GM23248 (cell line): Measurements from ENCODE around the gene TBC1D2. TPM values are rescaled to one million over a fixed set of nuclear protein-coding genes. Genes with fewer than 3 reads are reported as not detected.

Experiments
- DNase-seq: peaks from one replicate; pipeline ENCODE4 v3.0.0-alpha.2; 2015
- H2AFZ ChIP-seq: fragments of 200-600 bp; sonication (generic); 2 replicates; pipeline ENCODE4 v1.6.1; 2016; ENCODE audit warnings: antibody characterized with exemption
- H3F3A ChIP-seq: fragments of 200-600 bp; sonication (generic); 2 replicates; pipeline ENCODE4 v1.6.1; 2016; ENCODE audit warnings: mild to moderate bottlenecking, antibody characterized with exemption, mixed run types; ENCODE audit not compliant: insufficient read depth
- H3K27ac ChIP-seq: fragments of 200-600 bp; sonication (generic); 2 replicates; pipeline ENCODE4 v1.5.1; 2016; ENCODE audit warnings: mild to moderate bottlenecking
- H3K27me3 ChIP-seq: fragments of 200-600 bp; sonication (generic); replicated peaks from 2 replicates; pipeline ENCODE4 v1.6.1; 2016; ENCODE audit warnings: mild to moderate bottlenecking; ENCODE audit not compliant: insufficient read depth
- H3K36me3 ChIP-seq: fragments of 200-600 bp; sonication (generic); 2 replicates; pipeline ENCODE4 v1.6.1; 2016; ENCODE audit warnings: low read depth, mild to moderate bottlenecking
- H3K4me1 ChIP-seq: fragments of 200-600 bp; sonication (generic); 2 replicates; pipeline ENCODE4 v1.6.1; 2016; ENCODE audit warnings: mild to moderate bottlenecking; ENCODE audit not compliant: insufficient read depth
- H3K4me2 ChIP-seq: fragments of 200-600 bp; sonication (generic); one replicate; pipeline ENCODE4 v1.6.1; 2016; ENCODE audit warnings: mild to moderate bottlenecking; ENCODE audit not compliant: unreplicated experiment
- H3K4me3 ChIP-seq: fragments of 200-600 bp; sonication (generic); 2 replicates; pipeline ENCODE4 v1.5.1; 2016; ENCODE audit warnings: mild to moderate bottlenecking
- H3K79me2 ChIP-seq: fragments of 200-600 bp; sonication (generic); 2 replicates; pipeline ENCODE4 v1.6.1; 2016; ENCODE audit warnings: mild to moderate bottlenecking; ENCODE audit not compliant: insufficient read depth
- H3K9ac ChIP-seq: fragments of 200-600 bp; sonication (generic); 2 replicates; pipeline ENCODE4 v1.6.1; 2016; ENCODE audit warnings: mild to moderate bottlenecking
- H3K9me2 ChIP-seq: fragments of 200-600 bp; sonication (generic); 2 replicates; pipeline ENCODE4 v1.6.1; 2016; ENCODE audit warnings: mixed run types, mild to moderate bottlenecking, moderate library complexity; ENCODE audit not compliant: insufficient read depth
- H3K9me3 ChIP-seq: fragments of 200-600 bp; sonication (generic); one replicate; pipeline ENCODE4 v1.6.1; 2017; ENCODE audit warnings: low read depth
- H4K20me1 ChIP-seq: fragments of 200-600 bp; sonication (generic); 2 replicates; pipeline ENCODE4 v1.6.0; 2016; ENCODE audit not compliant: insufficient read depth
- EZH2 ChIP-seq: fragments of 200-600 bp; sonication (generic); IDR thresholded peaks from 2 replicates; pipeline ENCODE4 v1.6.1; 2018; ENCODE audit warnings: antibody characterized with exemption, mild to moderate bottlenecking; ENCODE audit not compliant: insufficient read depth, poor library complexity, severe bottlenecking
- EZH2phosphoT487 ChIP-seq: fragments of 200-600 bp; sonication (generic); IDR thresholded peaks from 2 replicates; pipeline ENCODE4 v1.6.1; 2018; ENCODE audit warnings: antibody characterized with exemption, moderate library complexity, mild to moderate bottlenecking, low read depth; ENCODE audit not compliant: insufficient read depth
- WGBS, 2 experiments: methylation state at CpG; one replicate each; pipeline ENCODE4 v1.1.6; 2015 to 2017; ENCODE audit warnings: low lambda C conversion rate in 2 of 2, low coverage in 1 of 2; ENCODE audit errors: missing lambda C conversion rate in 2 of 2; 5-methylcytosine and 5-hydroxymethylcytosine counted together
- in situ Hi-C: fragments of 300-500 bp; cut with MboI; formaldehyde crosslinking; loops from 2 replicates; pipeline ENCODE4 v1.15.0; 2020
- polyA plus RNA-seq: library from polyadenylated mRNA; unstranded; fragments of >200 nt; fragmentation: Nextera tagmentation; extraction: Ambion mirVana; gene quantifications from 2 replicates; pipeline ENCODE4 v1.2.1, GENCODE V29; 2016
- total RNA-seq: library from RNA; depleted of rRNA; stranded (reverse); fragments of >200 nt; shearing (Covaris generic); gene quantifications from 2 replicates; pipeline ENCODE4 v1.2.3, GENCODE V29; 2014

Gene TBC1D2
- total and polyA plus RNA-seq, 2 experiments from 2014 or later, result 58.4 to 58.9 TPM

DNA sequence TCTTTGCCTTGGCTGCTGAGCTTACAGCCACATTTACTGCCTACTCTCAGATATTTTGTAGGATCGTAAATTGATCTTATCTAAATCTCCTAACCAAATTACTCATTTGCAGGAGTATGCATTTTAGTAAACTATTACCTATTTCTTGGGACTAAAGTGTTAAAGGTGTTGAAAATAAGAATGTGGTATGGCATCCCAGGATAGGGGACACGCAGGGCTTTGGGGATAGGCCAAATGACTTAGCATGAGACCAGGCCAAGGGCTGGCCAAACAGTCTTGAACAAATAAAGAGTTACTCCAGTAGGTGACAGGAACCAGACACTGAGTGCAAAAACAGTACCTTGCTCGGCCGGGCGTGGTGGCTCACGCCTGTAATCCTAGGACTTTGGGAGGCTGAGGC lies 25.1 kb downstream of the TBC1D2 start:
- DNase-seq, result no peak
- in situ Hi-C loops, result no loop called here
- WGBS, 2 experiments, result 78 to 81% methylated on average over 6 of the region's 6 CpGs
- no peaks in the 10 kb centered on the region for H3K9me3 ChIP-seq
- H2AFZ ChIP-seq, result no peak overlapping the region
- H3K9me2 ChIP-seq, result no peaks in the 10 kb centered on the region
- H3K36me3 ChIP-seq, result peaks cover 77% of the 10 kb centered on the region
- no peak overlapping the region for H3K4me3 ChIP-seq
- H3K4me2 ChIP-seq, result no peak overlapping the region
- H4K20me1 ChIP-seq, result no peaks in the 10 kb centered on the region
- H3K79me2 ChIP-seq, result peaks cover 10% of the 10 kb centered on the region
- no peak overlapping the region for H3K9ac ChIP-seq
- TF ChIP-seq EZH2phosphoT487 (no peak), EZH2 (no peak)
- H3F3A ChIP-seq, result peaks cover 42% of the 10 kb centered on the region
- no peak overlapping the region for H3K27ac ChIP-seq
- H3K4me1 ChIP-seq, result peaks cover 28% of the 10 kb centered on the region
- no peaks in the 10 kb centered on the region for H3K27me3 ChIP-seq

GRCh38 chr9:98229620-98230019 lies 25.8 kb downstream of the TBC1D2 start:
- no peak overlapping the region for H3K27ac ChIP-seq
- H3K36me3 ChIP-seq, result peaks cover 74% of the 10 kb centered on the region
- no peak overlapping the region for H2AFZ ChIP-seq
- no peak overlapping the region for H3K9ac ChIP-seq
- no peak overlapping the region for H3K4me3 ChIP-seq
- peaks cover 30% of the 10 kb centered on the region for H3K4me1 ChIP-seq
- no peaks in the 10 kb centered on the region for H3K9me3 ChIP-seq
- no peaks in the 10 kb centered on the region for H3K9me2 ChIP-seq
- TF ChIP-seq EZH2, result no peak
- H3K79me2 ChIP-seq, result 0 out of 2 replicates have a peak, but pooled peaks cover 4% of the 10 kb centered on the region
- no peaks in the 10 kb centered on the region for H3K27me3 ChIP-seq
- in situ Hi-C loops, result no loop called here
- no peak overlapping the region for H3K4me2 ChIP-seq
- H3F3A ChIP-seq, result peaks cover 48% of the 10 kb centered on the region
- no peaks in the 10 kb centered on the region for H4K20me1 ChIP-seq
- 93 to 94% methylated on average over 3 of the region's 3 CpGs for WGBS, 2 experiments
- no peak for DNase-seq

GRCh38 chr9:98229090-98229395 lies 26.4 kb downstream of the TBC1D2 start:
- Histone ChIP-seq H3K4me1 (peaks cover 36% of the 10 kb centered on the region), H2AFZ (no peak overlapping the region), H3K4me2 (no peak overlapping the region), H4K20me1 (no peaks in the 10 kb centered on the region), H3K27ac (no peak overlapping the region), H3K9me2 (no peaks in the 10 kb centered on the region), H3F3A (peaks cover 48% of the 10 kb centered on the region), H3K36me3 (peaks cover 72% of the 10 kb centered on the region), H3K79me2 (0 out of 2 replicates have a peak, but pooled peaks cover 4% of the 10 kb centered on the region), H3K9me3 (no peaks in the 10 kb centered on the region), H3K4me3 (no peak overlapping the region), H3K27me3 (no peaks in the 10 kb centered on the region), H3K9ac (no peak overlapping the region)
- no peak for DNase-seq
- in situ Hi-C loops, result no loop called here
- 83% methylated on average over 4 of the region's 4 CpGs for WGBS, 2 experiments
- TF ChIP-seq EZH2, result no peak
- no peak for TF ChIP-seq EZH2phosphoT487

DNA sequence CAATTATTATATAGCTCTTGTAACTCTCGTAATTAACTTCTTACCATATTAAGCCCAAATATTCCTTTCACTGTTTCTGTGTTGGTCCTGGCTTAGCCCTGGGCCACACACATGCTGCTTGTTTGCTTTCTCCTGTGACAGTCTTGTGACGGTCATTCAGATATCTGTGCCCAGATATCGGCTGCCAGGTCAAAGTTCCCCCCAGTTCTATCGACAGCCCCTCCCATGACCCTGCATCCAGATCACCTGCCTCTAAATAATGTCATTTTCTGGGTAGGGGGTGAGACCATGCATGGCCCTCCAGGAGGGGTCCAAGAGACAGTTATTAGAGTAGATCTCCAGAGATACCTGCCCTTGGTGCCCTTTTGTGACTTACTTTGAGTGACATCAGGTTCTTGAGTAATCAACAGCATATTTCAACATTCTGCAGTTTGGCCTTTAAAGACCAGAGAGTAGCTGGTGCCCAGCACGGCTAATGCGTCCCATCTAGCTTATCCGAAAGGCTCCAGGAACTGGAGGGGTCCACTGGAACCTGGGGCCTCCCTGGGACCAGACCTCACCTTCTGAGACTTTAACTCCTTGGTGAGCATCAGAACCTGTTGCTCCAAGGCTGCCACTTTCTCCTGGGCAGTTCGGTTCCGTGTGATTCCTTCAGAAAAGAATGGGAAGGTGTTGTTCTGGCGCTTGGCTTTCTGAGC lies 26.9 kb downstream of the TBC1D2 start:
- no peak for TF ChIP-seq EZH2phosphoT487
- no peak for TF ChIP-seq EZH2
- WGBS, 2 experiments, result 97% methylated on average over 10 of the region's 10 CpGs
- Histone ChIP-seq H4K20me1 (no peaks in the 10 kb centered on the region), H3F3A (peaks cover 48% of the 10 kb centered on the region), H3K9ac (no peak overlapping the region), H3K79me2 (0 out of 2 replicates have a peak, but pooled peaks cover 4% of the 10 kb centered on the region), H3K4me3 (no peak overlapping the region), H3K27ac (no peak overlapping the region), H2AFZ (no peak overlapping the region), H3K4me1 (peaks cover 41% of the 10 kb centered on the region), H3K27me3 (no peaks in the 10 kb centered on the region), H3K36me3 (peaks cover 68% of the 10 kb centered on the region), H3K9me3 (no peaks in the 10 kb centered on the region), H3K4me2 (no peak overlapping the region), H3K9me2 (no peaks in the 10 kb centered on the region)
- DNase-seq, result no peak
- in situ Hi-C loops, result no loop called here

DNA sequence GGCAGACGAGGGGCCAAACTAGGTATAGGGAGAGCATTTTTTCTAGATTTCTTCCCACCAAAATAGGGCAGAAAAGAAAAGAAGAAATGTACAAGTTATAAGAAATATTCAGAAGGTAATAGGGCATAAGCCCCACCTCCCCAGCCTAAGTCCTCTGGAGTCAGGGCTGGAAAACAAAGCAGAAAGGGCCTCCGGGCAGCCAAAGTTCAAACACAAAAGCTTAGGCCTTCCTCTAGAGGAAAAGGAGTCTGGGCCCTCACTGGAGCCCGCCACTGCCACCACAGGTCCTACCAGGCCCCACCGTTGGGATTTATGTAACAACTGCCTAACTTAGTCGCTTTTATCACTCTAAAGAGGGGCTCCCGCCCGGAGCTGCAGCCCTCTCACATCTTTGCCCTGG lies 27.6 kb downstream of the TBC1D2 start:
- Histone ChIP-seq H3K9ac (no peak overlapping the region), H3K4me1 (peaks cover 45% of the 10 kb centered on the region), H3K4me2 (no peak overlapping the region), H4K20me1 (no peaks in the 10 kb centered on the region), H3K27me3 (no peaks in the 10 kb centered on the region), H3K27ac (no peak overlapping the region), H3K9me3 (no peaks in the 10 kb centered on the region), H3K36me3 (peaks cover 62% of the 10 kb centered on the region), H3K79me2 (0 out of 2 replicates have a peak, but pooled peaks cover 4% of the 10 kb centered on the region), H3F3A (peaks cover 44% of the 10 kb centered on the region), H3K4me3 (no peak overlapping the region), H3K9me2 (no peaks in the 10 kb centered on the region), H2AFZ (no peak overlapping the region)
- DNase-seq, result no peak
- TF ChIP-seq EZH2phosphoT487, result no peak
- in situ Hi-C loops, result no loop called here
- WGBS, 2 experiments, result 82 to 90% methylated on average over 7 of the region's 7 CpGs
